K562 (cell line): ENCODE results near the gene DLK1.

ENCODE experiments used
- BHLHE40 ChIP-seq: IDR thresholded peaks from 2 replicates; pipeline ENCODE4 v1.6.1; 2011; ENCODE audit warnings: low read length, improper control_type of control experiment
- CTCF ChIP-seq, 3 experiments: IDR thresholded peaks in 2 of 3; conservative IDR thresholded peaks in 1 of 3; 2 replicates each; pipeline ENCODE4 v1.5.1; 2011 to 2012; ENCODE audit warnings: low read length in 3 of 3, mild to moderate bottlenecking in 3 of 3, control low read depth in 2 of 3, improper control_type of control experiment in 1 of 3, inconsistent platforms in 1 of 3, low read depth in 1 of 3, mixed read lengths in 1 of 3, moderate library complexity in 1 of 3; ENCODE audit not compliant: insufficient read depth in 2 of 3
- EP300 ChIP-seq: IDR thresholded peaks from 2 replicates; pipeline ENCODE4 v1.6.1; 2012; ENCODE audit warnings: low read length, improper control_type of control experiment
- FOXA1 ChIP-seq: fragments of 450-650 bp; IDR thresholded peaks from 2 replicates; pipeline ENCODE4 v1.6.1; 2016; ENCODE audit warnings: mild to moderate bottlenecking, borderline replicate concordance
- GABPA ChIP-seq: fragments of 200-800 bp; sonication (Bioruptor generic); conservative IDR thresholded peaks from 2 replicates; pipeline ENCODE4 v1.6.1; 2016; ENCODE audit warnings: low read depth, missing genetic modification characterization, missing compliant biosample characterization
- NRF1 ChIP-seq, 2 experiments: fragments of 450-650 bp; IDR thresholded peaks in 1 of 2; conservative IDR thresholded peaks in 1 of 2; 2 replicates each; pipeline ENCODE4 v1.6.1; 2014; ENCODE audit warnings: mild to moderate bottlenecking in 2 of 2
- POLR2AphosphoS5 ChIP-seq: IDR thresholded peaks from 2 replicates; pipeline ENCODE4 v1.6.1; 2011; ENCODE audit warnings: mild to moderate bottlenecking, low read depth, low read length, moderate library complexity; ENCODE audit not compliant: control insufficient read depth, insufficient read depth
- RHOXF2B ChIP-seq: fragments of 250-450 bp; sonication (Bioruptor Pico); conservative IDR thresholded peaks from 2 replicates; pipeline ENCODE4 v1.5.1; 2021
- XRCC5 ChIP-seq: fragments of 200-400 bp; formaldehyde crosslinking; IDR thresholded peaks from 2 replicates; pipeline ENCODE4 v1.6.1; 2017; ENCODE audit warnings: low read depth, mild to moderate bottlenecking, low read length
- ZNF785 ChIP-seq: fragments of 250-450 bp; sonication (Bioruptor Pico); IDR thresholded peaks from 2 replicates; pipeline ENCODE4 v1.4.0; 2020; ENCODE audit warnings: mild to moderate bottlenecking
- TF ChIP-seq, protein P1 (sequence below): fragments of 250-450 bp; sonication (Bioruptor Pico); IDR thresholded peaks from 2 replicates; pipeline ENCODE4 v1.4.0; 2020; ENCODE audit warnings: mild to moderate bottlenecking, moderate library complexity
- TF ChIP-seq, protein P2 (sequence below): fragments of 450-650 bp; IDR thresholded peaks from 2 replicates; pipeline ENCODE4 v1.6.1; 2014; ENCODE audit warnings: low read depth, mild to moderate bottlenecking, moderate library complexity, borderline replicate concordance

DNA sequence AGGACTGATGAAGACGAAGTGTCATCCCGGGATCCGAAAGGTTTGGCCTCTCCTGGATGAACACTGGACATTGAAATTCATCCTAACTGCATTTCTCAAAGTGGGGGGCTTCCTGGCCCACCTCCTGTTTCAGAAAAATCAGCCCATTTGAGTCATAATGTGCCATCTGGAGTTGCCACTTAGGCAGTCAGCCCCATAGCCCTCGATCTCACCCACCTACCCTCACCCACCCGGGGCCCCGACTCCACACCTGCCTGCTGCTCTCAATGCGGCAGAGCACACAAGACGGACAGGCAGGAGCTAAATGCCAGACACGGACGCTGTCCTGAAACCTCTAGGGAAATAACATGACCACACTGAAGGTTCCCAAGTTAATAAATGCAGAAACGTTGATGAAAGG lies 12.6 kb downstream of the DLK1 start:
- TF ChIP-seq XRCC5 (no peak), NRF1 (conservative IDR thresholded peaks at IDR 0.05 in 1 of 2, IDR thresholded peaks at IDR 0.05 in 1 of 2) (no peak), RHOXF2B (no peak), EP300 (no peak), GABPA (tag) (no peak), POLR2AphosphoS5 (no peak), CTCF (IDR thresholded peaks at IDR 0.05 in 2 of 3, conservative IDR thresholded peaks at IDR 0.05 in 1 of 3; ENCODE audit: insufficient read depth in 2 of 3, low read depth in 1 of 3, low read length in 3 of 3) (no peak), BHLHE40 (no peak), FOXA1 (no peak), ZNF785 (CRISPR knock-in tag) (no peak)
- TF ChIP-seq, protein P1, sequence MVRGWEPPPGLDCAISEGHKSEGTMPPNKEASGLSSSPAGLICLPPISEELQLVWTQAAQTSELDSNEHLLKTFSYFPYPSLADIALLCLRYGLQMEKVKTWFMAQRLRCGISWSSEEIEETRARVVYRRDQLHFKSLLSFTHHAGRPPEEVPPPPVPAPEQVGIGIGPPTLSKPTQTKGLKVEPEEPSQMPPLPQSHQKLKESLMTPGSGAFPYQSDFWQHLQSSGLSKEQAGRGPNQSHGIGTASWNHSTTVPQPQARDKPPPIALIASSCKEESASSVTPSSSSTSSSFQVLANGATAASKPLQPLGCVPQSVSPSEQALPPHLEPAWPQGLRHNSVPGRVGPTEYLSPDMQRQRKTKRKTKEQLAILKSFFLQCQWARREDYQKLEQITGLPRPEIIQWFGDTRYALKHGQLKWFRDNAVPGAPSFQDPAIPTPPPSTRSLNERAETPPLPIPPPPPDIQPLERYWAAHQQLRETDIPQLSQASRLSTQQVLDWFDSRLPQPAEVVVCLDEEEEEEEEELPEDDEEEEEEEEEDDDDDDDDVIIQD (CRISPR knock-in tag) = no peak
- TF ChIP-seq, protein P2, sequence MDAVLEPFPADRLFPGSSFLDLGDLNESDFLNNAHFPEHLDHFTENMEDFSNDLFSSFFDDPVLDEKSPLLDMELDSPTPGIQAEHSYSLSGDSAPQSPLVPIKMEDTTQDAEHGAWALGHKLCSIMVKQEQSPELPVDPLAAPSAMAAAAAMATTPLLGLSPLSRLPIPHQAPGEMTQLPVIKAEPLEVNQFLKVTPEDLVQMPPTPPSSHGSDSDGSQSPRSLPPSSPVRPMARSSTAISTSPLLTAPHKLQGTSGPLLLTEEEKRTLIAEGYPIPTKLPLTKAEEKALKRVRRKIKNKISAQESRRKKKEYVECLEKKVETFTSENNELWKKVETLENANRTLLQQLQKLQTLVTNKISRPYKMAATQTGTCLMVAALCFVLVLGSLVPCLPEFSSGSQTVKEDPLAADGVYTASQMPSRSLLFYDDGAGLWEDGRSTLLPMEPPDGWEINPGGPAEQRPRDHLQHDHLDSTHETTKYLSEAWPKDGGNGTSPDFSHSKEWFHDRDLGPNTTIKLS = no peak
